ENCODE results near the gene PCDHA6.
A peak's percentile ranks its signal among the peaks of the same experiment; 100 is the strongest.
"Not testable (repeated sequence)": the region's sequence is repeated elsewhere in the genome, so short reads cannot be mapped to it uniquely, and the experiment has no call there.

Gene PCDHA6, protein sequence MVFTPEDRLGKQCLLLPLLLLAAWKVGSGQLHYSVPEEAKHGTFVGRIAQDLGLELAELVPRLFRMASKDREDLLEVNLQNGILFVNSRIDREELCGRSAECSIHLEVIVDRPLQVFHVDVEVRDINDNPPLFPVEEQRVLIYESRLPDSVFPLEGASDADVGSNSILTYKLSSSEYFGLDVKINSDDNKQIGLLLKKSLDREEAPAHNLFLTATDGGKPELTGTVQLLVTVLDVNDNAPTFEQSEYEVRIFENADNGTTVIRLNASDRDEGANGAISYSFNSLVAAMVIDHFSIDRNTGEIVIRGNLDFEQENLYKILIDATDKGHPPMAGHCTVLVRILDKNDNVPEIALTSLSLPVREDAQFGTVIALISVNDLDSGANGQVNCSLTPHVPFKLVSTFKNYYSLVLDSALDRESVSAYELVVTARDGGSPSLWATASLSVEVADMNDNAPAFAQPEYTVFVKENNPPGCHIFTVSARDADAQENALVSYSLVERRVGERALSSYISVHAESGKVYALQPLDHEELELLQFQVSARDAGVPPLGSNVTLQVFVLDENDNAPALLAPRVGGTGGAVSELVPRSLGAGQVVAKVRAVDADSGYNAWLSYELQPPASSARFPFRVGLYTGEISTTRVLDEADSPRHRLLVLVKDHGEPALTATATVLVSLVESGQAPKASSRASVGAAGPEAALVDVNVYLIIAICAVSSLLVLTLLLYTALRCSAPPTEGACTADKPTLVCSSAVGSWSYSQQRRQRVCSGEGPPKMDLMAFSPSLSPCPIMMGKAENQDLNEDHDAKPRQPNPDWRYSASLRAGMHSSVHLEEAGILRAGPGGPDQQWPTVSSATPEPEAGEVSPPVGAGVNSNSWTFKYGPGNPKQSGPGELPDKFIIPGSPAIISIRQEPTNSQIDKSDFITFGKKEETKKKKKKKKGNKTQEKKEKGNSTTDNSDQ

GRCh38 chr5:140827704-140828361 is at the start of gene PCDHA6:
PCDHA6 (plus strand) TSS chr5:140827960; CDS start chr5:140828092, 132 bp downstream.
- no peak for DNase-seq

- no peak for DNase-seq
Observed at GRCh38 chr5:140780512-140780911, 47.2 kb upstream of the PCDHA6 start.

DNA sequence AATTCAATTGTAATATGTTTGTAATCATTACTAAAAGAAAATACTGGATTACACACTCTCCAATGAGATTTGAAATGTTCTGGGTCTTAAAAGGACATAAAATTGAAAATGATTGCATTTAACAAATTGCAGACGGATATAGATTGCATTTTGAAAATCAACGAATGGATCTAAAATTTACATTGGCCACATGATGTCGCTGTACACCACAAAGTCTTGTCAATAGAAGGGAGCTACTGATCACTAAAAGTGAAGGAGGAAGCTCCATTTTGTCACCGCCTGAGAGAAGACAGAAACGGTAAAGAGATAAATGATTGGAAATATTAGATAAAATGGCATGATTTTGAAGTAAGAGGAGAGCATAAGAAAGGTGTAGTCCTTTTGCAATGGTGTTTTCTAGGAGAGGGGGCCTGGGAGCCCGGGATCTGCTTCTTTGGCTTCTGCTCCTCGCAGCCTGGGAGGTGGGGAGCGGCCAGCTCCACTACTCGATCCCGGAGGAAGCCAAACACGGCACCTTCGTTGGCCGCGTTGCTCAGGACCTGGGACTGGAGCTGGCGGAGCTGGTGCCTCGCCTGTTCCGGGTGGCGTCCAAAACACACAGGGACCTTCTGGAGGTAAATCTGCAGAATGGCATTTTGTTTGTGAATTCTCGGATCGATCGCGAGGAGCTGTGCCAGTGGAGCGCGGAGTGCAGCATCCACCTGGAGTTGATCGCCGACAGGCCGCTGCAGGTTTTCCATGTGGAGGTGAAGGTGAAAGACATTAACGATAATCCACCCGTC is 41.7 kb upstream of the PCDHA6 start, which contains the start of gene PCDHA1:
Gene PCDHA1 (plus strand): TSS at position 236 of the 782 bp plus-strand sequence.
- no peak for DNase-seq

- not testable (repeated sequence) for DNase-seq
Observed at GRCh38 chr5:140787422-140787821, 40.3 kb upstream of the PCDHA6 start.

- not testable (repeated sequence) for DNase-seq
Observed at GRCh38 chr5:140787849-140788504, 39.8 kb upstream of the PCDHA6 start.

DNA sequence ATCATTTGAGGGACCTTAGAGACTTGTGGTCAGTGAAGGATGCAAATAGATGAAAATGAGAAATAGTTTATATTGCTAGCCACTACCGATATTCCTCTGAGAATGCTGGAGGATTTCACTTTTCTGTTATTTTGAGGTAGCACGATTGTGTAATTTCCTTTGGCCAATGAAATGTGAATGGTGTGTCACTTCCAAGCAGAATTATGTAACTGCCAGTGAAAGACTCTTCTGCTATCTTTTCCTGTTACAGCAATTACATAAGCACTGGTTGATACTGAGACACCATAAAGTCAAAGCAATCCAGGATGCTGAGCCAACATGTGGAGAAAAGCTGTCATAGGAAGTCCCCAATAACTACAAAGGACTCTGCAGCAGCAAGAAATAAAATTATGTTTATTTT is 36.7 kb upstream of the PCDHA6 start:
- DNase-seq = no peak

GRCh38 chr5:140794595-140795258 is 33.0 kb upstream of the PCDHA6 start, which contains the start of gene PCDHA2:
PCDHA2 (plus strand) TSS chr5:140794852.
- DNase-seq = no peak

GRCh38 chr5:140795259-140795641 is 32.5 kb upstream of the PCDHA6 start:
- DNase-seq = no peak

- not testable (repeated sequence) for DNase-seq
Observed at GRCh38 chr5:140796072-140796717, 31.6 kb upstream of the PCDHA6 start.

- no peak for DNase-seq
Observed at GRCh38 chr5:140796718-140797095, 31.1 kb upstream of the PCDHA6 start.

DNA sequence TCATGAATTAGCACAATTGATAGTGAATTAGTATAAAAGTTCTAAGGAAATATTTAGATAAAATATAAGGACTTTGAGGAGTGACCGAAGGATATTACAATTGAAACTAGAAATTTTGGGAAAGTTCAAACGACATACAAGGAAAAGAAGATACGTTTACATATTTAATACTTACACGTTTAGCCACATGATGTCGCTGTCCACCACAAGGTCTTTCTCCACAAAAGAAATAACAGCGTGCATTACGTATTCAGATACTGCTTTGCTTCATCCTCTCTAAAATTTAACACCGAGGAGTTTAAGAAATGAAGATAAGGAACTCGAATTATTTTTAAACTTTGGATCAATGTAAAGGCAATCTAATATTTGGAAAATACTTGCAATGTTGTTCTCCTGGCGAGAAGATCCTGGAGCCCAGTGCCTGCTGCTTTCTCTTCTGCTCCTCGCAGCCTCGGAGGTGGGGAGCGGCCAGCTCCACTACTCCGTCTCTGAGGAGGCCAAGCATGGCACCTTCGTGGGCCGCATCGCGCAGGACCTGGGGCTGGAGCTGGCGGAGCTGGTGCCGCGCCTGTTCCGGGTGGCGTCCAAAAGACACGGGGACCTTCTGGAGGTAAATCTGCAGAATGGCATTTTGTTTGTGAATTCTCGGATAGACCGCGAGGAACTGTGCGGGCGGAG is 26.8 kb upstream of the PCDHA6 start, which contains the start of gene PCDHA3:
Gene PCDHA3 (plus strand): TSS at position 242 of the 678 bp plus-strand sequence.
- peak in 1 of 58 donors; percentile 13 for DNase-seq

DNA sequence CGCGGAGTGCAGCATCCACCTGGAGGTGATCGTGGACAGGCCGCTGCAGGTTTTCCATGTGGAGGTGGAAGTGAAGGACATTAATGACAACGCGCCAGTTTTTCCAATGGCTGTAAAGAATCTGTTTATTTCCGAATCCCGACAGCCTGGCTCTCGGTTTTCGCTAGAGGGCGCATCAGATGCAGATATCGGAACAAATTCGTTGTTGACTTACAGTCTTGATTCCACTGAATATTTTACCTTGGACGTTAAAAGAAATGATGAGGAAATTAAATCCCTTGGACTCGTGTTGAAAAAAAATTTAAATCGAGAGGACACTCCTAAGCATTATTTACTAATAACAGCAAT is 26.3 kb upstream of the PCDHA6 start:
- DNase-seq = peak in 3 of 58 donors; percentile 8 to 25 (median 25)

DNA sequence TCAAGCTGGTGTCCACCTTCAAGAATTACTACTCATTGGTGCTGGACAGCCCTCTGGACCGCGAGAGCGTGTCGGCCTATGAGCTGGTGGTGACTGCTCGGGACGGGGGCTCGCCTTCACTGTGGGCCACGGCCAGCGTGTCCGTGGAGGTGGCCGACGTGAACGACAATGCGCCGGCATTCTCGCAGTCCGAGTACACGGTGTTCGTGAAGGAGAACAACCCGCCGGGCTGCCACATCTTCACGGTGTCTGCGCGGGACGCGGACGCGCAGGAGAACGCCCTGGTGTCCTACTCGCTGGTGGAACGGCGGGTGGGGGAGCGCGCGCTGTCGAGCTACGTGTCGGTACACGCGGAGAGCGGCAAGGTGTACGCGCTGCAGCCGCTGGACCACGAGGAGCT is 25.4 kb upstream of the PCDHA6 start:
- DNase-seq = not testable (repeated sequence)

DNA sequence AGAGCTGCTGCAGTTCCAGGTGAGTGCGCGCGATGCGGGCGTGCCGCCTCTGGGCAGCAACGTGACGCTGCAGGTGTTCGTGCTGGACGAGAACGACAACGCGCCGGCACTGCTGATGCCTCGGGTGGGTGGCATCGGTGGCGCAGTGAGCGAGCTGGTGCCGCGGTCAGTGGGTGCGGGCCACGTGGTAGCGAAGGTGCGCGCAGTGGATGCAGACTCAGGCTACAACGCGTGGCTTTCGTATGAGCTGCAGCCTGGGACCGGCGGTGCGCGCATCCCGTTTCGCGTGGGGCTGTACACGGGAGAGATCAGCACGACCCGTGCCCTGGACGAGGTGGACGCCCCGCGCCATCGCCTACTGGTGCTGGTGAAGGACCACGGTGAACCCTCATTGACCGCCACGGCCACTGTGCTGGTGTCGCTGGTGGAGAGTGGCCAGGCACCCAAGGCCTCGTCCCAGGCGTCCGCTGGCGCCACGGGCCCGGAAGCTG is 24.9 kb upstream of the PCDHA6 start:
- no peak for DNase-seq

DNA sequence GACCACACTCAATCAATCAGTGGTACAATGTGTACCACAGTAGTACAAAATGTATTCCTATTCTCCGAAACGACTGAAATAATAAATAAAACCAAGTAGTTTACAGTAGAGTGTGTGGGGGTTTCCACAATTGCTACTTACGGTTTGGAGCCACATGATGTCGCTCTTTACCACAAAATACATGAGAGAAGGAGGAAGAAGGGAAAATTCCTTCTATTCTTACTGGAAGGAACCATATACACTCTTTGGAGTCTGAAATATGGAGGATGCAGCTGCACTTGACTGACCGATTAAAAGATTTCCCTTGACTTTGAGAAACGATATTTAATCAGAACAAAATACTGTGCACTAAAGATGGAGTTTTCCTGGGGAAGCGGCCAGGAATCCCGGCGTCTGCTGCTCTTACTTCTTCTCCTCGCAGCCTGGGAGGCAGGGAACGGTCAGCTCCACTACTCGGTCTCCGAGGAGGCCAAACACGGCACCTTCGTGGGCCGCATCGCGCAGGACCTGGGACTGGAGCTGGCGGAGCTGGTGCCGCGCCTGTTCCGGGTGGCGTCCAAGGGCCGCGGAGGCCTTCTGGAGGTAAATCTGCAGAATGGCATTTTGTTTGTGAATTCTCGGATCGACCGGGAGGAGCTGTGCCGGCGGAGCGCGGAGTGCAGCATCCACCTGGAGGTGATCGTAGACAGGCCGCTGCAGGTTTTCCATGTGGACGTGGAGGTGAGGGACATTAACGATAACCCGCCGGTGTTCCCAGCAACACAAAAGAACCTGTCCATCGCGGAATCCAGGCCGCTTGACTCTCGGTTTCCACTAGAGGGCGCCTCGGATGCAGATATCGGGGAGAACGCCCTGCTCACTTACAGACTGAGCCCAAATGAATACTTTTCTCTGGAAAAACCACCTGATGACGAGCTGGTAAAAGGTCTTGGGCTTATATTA is 20.7 kb upstream of the PCDHA6 start, which contains the start of gene PCDHA4:
Gene PCDHA4 (plus strand): TSS at position 235 of the 942 bp plus-strand sequence.
- DNase-seq = peak in 16 of 58 donors; percentile 1 to 57 (median 26)

GRCh38 chr5:140808241-140808888 is 19.4 kb upstream of the PCDHA6 start:
- not testable (repeated sequence) for DNase-seq

All from anterior cingulate cortex (tissue), 58 donors.